HG02571 (cell line): ENCODE data around the gene ADPGK.
A peak's percentile ranks its signal among the peaks of the same experiment; 100 is the strongest.

Source experiments
- ATAC-seq: cut with Tn5 transposase; IDR thresholded peaks from one replicate; pipeline ENCODE4 v1.9.1; 2021; ENCODE audit warnings: mild to moderate bottlenecking, moderate library complexity; ENCODE audit not compliant: unreplicated experiment

Gene ADPGK

DNA sequence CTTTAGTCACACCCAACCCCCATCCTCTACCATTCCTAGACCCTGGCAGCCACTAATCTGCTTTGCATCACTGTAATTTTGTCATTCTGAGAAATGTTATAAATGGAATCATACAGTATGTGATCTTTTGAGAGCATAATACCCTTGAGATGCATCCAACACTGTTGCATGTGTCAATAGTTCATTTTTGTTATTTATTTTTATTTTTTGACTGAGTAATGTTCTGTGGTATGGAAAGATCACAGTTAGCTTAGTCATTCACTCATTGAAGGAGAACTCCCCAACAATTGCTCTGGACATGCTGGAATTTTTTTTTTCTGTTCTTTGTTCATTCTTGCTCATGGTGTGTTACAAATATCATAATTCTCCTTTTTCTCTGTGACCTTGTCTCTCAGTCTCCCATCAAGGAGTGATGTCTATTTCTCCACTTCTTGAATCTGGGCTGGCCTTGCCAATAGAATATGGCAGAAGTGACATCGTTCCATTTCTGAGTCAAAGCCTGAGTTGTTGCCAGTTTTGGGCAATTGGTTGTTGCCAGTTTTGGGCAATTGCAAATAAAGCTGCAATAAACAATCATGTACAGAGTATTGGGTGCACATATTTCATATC is 6.8 kb upstream of the ADPGK start:
- ATAC-seq, result no peak

DNA sequence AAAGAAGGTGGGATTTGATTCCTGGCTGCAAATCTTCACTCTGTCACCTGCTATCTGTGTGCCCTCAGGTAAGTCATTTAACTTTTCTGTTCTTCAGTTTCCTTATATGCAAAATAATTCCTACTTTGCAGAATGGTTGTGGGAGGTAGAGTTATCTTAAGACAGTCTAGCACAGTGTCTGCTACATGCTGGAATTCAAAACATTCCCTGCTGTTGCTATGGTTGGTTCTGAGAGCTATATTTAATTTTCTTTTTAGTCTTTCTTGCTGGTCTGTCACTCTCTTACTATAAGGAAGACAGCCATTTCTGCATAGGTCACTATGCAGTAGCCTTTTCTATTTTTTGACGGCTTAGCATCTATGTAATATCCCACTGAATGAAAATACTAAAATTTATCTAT is 4.0 kb upstream of the ADPGK start:
- no peak for ATAC-seq

DNA sequence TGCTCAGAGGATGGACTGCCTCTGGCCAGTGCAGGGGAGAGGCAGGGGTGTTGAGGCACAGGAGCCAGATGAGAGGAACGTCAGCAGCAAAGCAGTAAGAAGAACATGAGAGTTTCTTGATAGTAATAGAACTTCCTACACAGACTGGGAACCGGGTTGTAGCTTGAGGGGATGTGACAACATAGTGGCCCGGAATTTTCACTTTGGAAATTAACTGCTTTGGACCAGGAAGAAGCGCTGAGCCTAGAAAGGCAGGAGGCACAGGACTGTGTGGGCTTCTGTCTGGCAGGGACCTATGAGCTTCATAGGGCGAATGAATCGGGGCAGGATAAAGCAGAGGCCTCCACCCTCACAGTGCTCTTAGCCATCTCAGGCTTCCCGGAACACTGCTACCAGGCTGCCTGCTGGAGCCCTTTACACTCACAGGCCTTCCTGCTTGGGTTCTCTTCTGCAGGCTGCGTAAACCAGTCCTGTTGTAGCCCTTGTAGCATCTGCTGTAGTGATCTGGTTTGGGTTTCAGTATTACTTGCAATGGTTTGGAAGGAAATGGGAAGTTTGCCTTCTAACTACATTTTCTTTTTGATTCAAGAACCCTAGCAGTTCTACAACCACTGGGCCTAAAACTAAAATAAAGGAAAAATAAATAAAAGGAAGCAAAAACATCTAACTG is 3.3 kb upstream of the ADPGK start:
- no peak for ATAC-seq

DNA sequence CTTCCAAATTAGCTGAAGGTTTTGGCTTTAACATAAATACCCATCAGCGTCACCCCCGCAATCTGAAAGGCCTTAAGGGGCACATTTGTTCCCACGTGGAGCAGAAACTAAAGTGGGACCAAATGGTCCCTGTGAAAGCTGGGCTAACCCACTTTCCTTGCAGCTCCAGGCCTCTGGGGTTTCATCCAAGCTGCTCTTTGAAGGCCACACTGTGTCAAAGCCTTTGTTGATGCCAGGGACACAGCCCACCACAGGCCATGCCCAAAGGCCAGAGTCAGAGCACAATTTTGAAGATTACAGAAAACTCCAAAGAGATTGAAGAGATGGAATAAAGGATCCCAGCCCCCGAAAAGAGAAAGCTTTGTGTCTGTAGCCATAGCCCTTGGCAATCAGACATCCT is 2.7 kb upstream of the ADPGK start:
- ATAC-seq, result no peak

DNA sequence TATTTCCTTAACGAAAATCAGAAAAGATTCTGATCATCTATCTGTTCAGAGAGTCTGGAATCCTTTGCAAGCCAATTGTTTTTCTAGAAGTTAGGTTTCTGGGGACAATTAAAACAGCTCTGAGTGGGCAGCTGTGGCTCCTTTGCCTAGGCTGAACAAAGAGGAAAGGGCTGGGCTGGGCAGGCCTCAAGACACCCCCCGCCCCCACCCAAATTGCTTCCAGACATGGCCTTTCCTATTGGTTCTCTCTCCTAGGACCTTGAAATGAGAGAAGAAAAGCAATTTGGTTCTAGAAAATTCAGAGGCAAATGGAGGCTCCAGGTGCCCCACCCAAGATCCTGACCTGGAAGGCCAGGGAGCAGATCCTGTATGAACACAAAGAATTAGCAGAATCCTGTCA is 2.3 kb upstream of the ADPGK start:
- ATAC-seq, result no peak

DNA sequence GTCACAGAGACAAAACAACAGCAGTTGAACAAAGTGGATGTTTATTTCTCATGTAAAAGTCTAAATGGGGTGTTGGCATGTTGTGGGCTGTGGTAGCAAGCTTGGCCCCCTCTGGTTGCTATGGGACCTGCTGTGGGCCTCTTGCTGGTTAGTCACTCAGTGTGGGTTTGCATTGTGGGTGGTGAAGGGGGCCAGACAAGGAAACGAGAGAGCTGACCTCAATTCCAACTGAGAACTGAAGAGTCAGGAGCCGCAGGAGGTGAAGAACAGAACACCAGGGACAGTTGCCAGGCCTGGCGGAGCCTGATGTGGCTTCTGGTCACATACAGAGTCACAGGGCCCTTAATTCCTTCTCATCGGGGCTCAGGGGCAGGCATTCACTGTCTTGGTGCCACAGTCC is 1.9 kb upstream of the ADPGK start:
- no peak for ATAC-seq

DNA sequence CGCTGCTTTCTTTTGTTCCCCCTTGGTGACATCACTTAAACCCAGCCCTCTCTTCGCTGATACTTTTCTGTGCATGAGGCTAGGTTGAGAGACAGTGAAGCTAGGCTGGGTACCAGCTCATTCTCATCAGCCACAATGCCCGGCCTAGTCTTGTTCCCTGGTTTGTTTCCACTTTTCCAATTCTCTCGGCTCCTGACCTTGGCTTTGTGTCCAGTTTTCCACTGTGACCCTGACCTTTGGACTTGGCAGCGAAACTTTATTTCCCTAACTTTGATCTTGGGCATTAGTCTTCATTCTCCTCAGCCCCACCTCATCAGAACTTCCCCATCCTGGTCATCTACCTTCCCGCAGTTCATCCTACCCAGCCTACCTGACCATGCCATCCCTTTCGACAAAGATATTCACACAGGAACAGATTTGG is 908 bp upstream of the ADPGK start:
- no peak for ATAC-seq

DNA sequence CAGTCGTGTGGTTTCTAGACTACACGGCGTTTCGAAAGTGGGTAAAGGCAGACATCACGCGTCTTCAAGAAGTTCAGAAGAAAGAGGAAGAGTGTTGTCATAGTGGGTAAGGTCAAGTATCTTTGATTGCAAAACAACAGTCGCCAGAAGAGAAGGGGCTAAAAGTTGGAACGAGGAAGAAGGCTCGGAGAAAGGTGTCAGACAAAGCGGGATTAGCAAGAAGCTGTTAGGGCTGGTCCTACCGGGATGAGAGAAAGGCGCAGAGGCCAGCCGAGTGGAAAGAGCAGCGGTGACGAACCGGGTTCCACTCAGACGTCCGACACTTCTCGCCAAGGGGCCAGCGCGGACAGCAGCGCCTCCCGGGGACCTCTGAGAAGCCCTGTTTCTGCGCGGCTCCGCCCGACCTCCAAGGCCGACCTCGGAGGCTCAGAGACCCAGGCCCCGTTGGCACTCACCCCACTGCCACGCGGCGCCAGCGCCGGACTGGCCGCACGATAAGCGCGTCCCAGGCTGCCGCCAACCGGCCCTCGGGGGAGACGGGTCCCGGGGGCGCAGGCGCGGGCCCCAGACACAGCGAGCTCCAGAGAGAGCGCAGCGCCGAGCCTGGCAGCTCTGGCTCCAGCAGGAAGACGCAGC is 436 bp downstream of the ADPGK start:
- ATAC-seq, result peak; percentile 34

DNA sequence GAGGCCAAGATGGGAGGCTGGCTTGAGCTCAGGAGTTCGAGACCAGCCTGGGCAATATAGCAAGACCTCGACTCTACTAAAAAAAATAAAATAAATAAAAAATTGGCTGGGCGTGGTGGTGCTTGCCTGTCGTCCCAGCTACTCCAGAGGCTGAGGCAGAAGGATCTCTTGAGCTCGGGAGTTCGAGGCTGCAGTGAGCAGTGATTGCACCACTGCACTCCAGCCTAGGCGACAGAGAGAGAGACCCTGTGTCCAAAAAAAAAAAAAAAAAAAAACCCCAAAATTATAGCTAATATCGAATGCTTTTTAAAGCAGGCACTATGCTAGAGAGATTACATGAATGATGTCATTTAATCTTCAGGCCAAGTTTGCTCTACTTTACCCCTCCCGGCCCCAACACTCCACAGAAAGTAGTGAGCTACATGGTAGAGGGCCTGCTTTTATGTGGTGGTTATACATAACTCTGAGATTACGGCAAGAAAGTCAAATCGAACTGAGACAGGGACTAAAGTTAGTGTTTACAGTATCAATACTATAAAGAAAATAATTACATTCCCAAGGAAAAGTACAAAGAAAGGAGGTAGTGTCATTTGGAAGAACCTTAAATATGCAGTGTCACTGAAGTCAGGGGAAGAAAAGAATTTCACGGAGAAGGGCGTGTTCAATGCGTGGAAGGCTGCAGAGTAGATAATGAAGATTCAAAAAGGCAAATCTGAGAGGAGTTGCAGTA is 1.1 kb downstream of the ADPGK start:
- no peak for ATAC-seq

DNA sequence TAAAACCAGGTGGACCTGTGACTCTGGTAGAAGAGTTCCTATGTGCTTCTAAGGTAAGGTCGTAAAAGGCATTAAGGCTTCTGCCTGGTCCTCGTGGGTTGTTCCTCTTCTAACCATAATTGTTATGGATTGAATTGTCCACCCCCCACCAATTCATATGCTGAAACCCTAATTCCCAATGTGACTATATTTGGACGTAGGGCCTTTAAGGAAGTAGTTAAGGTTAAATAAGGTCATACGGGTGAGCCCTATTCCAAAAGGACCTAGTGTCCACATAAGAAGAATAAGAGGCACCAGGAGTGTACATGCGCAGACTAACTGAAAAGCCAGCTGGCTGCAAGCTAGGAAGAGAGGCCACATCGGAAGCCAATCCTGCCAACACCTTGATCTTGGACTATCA is 1.9 kb downstream of the ADPGK start:
- ATAC-seq, result no peak

DNA sequence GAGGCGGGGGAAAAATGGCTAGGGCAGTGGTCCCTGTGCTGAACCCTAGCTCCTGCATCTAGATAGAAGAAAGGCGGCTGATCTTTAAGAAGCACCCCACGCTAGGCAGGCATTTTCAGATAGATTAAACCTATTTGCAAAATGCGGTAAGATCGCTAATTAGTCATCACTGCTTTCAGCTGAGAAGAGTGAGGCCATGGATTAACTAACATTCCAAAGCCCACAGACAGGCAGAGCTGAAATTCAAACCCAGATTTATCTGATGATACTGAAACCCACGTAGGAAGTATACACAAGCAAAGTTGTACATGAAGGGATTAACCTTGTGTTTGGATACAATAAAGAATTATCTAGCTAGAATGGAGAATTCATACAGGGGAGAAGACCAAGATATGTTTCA is 4.8 kb downstream of the ADPGK start:
- no peak for ATAC-seq

DNA sequence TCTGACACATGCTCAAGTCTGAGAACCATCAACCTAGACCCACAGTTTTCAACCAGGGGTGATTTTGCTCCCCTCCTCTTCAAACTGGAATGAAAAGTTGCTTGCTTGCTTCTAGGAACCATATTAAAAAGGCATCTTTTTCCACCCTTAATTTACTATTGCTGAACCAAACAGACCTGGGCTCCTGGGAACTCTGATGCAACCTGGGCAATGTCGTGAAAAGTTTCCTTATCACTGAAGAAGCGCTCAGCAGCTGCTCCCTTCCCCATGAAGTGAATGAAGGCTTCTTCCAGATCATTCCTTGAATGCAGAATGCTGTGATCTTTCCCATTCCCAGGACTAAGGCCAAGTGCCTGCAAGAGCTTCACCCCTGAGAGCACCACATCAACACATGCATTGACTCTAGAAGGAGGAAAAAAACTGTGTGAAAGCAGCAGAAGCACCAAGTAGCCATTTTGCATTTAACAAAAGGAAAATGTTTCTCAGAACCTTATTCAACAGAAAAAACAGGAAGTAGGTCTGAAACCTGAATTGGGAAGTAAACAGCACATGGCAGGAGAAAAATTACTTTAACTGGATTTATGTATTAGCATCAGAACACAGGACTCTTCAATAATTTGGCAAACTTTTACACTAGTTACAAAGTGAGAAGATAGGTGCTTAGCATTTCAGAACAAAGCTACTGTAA is 8.7 kb downstream of the ADPGK start:
- ATAC-seq, result no peak

DNA sequence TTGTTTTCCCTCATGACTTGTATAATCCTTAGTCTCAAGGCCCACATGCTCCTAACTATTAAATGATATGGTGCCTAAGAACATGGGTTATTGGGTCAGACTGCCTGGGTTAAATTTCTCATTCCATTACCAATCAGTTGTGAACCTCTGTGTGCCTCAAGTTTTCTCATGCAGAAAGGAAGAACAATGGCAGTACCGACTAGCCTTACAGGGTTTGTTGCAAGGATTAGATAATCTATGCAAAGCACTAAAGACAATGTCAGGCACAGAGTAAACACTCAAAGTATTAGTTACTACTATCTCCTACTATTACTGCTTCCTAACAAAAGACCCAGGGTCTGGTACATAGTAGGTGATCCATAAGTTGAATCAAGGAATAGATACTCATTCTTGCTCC is 12.2 kb downstream of the ADPGK start:
- ATAC-seq, result no peak

DNA sequence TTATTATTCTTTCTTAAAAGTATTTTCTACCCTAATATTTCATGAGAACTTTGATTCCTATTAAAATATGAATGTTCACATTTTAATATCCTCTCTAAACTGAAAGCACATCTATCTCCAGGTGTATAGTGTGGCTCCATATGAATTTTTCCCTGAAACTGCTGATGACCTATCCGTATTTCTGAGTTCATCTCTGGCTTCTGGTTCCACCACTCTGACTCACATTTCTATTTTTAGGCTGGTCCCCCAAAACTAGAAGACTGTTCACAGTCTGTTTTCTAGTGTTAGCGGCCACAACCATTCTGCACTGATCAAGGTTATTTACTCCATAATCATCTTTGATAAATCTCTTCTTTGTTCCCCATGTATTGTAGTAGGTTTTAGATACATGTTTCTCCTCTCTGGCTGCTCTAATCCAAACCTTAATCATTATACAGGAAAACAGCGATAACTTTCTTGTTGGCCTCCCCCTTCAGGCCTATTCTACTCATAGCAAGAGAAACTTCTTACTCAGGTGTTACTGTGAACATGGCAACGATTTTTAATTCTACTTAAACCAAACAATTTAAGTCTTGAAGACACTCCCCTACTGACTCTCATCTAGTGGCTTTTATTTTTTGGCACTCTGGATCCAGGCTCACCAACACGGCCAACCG is 12.8 kb downstream of the ADPGK start:
- ATAC-seq, result no peak

DNA sequence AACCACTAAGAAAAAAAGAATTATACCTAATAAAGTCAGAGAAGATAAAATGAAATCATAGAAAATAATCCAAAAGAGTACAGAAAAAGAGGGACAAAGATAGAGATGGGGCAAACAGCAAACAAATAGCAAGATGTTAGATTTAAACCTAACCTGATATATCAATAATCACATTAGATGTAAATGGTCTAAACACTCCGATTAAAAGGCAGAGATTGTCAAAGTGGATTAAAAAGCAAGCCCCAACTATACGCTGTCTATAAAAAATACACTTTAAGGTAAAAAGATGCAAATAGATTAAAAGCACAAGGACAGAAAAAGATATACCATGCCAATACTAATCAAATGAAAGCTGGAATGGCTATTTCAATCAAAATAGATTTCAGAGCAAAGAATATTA is 16.8 kb downstream of the ADPGK start:
- no peak for ATAC-seq

DNA sequence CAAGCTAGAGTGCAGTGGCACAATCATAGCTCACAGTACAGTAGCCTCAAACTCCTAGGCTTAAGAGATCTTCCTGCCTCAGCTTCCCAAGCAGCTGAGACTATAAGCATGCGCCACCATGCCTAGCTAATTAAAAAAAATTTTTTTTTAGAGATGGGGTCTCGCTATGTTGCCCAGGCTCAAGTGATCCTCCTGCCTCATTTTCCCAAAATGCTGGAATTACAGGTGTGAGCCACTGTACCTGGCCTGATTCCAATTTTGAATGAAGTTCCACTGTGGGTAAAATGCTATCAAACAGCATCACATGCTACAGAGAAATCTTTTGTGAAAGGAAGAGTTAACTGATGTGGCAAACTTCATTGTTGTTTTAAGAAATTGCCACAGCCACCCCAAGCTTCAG is 17.5 kb downstream of the ADPGK start:
- no peak for ATAC-seq

DNA sequence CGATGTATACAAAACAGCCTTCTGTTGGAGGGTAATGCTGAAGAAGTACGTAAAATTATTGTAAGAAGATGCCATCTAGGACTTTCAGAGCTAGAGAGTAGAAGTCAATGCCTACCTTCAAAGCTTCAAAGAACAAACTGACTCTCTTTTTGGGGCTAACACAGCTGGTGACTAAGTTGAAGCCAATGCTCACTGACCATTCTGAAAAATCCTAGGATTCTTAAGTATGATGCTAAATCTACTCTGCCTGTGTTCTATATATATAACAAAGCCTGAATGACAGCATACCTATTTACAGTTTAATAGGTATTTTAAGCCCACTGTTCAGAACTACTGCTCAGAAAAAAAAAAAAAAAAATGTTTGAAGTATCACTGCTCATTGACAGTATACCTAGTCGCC is 18.9 kb downstream of the ADPGK start:
- ATAC-seq, result no peak

DNA sequence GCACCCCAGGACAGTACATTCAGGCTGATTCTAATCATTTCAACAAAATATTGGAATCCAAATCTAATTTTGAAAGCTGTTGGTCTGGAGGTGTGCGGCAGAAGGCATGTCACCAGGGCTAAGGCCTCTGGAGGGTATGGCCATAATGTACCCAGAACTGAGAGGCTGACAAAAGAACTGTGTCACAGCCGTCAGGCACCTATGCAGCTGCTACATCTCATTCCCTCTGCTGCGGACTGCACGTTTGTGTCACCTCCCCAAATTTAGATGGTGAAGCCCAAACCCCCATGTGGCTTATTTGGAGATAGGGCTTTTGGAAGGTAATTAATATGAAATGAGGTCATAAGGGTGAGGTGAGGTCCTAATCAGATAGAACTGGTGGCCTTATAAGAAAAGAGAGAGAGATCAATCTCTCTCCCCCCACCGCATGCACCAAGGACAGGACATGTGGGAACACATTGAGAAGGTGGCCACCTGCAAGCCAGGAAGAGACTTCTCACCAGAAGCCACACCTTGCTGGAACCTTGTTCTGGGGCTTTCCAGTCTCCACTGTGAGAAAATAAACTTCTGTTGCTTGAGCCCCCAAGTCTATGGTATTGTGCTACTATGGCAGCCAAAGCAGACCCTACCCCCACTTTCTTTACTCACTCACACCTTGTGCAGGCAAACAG is 22.8 kb downstream of the ADPGK start:
- ATAC-seq, result no peak

DNA sequence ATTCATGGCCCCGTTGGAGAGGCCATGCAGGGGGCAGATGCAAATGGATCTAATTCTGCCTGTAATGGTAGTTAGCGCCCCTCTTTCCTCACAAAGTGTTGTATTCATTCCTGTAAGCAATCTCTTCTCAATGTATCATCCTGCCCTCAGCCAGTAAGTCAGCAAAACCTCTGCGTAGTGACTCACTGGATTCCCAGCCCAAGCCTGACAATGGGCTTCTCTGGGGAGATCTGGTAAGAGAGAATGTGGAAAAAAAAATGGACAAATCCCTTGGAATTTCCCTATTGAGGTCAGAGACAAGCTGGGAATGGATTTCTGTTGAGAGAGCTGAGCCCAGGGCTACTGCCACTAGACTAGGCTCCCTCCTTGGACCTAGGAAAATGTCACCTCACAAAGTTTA is 25.4 kb downstream of the ADPGK start:
- no peak for ATAC-seq

DNA sequence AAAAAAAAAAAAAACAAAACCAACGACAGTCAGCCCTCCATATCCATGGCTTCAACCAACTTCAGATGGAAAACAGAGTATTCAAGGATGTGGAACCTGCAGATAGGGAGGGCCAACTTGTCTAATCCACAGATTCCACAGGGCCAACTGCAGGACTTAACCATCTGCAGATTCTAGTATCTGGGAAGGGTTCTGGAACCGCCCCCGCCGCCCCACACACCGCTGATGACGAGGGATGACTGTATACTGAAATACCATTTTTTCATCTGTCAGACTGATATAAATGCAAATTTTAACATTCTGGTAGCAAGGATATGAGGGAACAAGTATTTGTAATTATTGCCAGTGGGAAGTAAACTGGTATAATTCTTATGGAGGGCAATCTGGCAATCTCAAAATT is 29.5 kb downstream of the ADPGK start:
- ATAC-seq, result no peak
